ENCODE measurements around the gene CBARP. TPM values are rescaled to one million over a fixed set of nuclear protein-coding genes. Genes with fewer than 3 reads are reported as not detected.
"Not testable (repeated sequence)": the region's sequence is repeated elsewhere in the genome, so short reads cannot be mapped to it uniquely, and the experiment has no call there.

CBARP gene
- polyA plus RNA-seq, 2 donors: 0.95 to 1.3 TPM

DNA sequence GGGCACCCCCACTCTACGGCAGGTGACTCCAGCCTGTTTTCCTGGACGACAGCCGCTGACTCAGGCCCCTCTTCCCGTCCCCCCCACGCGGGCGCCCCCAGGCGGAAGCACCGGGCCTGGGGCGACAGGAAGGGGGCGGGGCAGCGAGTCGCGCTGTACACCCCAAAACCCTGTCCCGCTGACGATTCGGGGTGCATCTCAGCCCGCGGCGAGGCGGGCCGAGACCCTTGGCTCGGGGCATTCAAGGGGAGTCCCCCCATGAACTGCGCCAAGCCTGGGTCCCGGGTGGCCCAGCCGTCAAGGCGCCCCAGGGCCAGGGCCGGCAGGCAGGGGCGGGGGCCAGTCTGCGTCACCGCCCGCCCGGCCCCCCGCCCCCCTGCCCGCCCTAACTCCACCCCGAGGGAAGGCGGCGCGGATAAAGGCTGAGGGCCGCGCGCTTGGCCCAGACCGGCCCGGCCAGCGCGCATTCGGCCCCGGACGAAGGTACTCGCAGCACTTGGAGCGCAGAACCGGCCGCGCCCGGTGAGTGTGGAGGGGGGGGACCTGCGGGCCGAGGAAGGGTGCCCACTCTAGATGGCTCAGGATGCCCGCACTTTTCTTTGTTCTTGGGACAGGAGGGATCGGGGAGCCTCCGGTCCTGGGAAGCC lies 10.5 kb upstream of the CBARP start, which contains the start of gene MIDN:
TSS of gene MIDN (plus strand) at position 445 of the 647 bp plus-strand sequence. CDS start 1,714 bp downstream, outside the sequence.
- H3K4me1 ChIP-seq (ENCODE audit: control insufficient read depth in 2 of 2, insufficient read depth in 2 of 2, low read length in 1 of 2): peaks cover 3 to 21% of the 10 kb centered on the region in 2 donors
- peaks cover 0 to 4% of the 10 kb centered on the region in 2 donors for H3K36me3 ChIP-seq (ENCODE audit: control insufficient read depth in 2 of 2, insufficient read depth in 2 of 2, low read length in 1 of 2)
- peak within 1 kb of the TSS; percentile 79 to 86 for H3K4me3 ChIP-seq (ENCODE audit: low read depth in 1 of 2, low read length in 2 of 2)
- 1 to 3% methylated on average over 30 to 60 of the region's 60 CpGs for WGBS, 2 donors
- no peaks in the 10 kb centered on the region for H3K9me3 ChIP-seq (ENCODE audit: control insufficient read depth in 2 of 2, insufficient read depth in 1 of 2, low read depth in 1 of 2, low read length in 1 of 2)
- H3K27me3 ChIP-seq (ENCODE audit: control insufficient read depth in 1 of 2, insufficient read depth in 2 of 2, low read length in 2 of 2): no peaks in the 10 kb centered on the region
- H3K27ac ChIP-seq (ENCODE audit: low read depth in 2 of 2, low read length in 1 of 2): peak within 1 kb of the TSS; percentile 98 to 99

DNA sequence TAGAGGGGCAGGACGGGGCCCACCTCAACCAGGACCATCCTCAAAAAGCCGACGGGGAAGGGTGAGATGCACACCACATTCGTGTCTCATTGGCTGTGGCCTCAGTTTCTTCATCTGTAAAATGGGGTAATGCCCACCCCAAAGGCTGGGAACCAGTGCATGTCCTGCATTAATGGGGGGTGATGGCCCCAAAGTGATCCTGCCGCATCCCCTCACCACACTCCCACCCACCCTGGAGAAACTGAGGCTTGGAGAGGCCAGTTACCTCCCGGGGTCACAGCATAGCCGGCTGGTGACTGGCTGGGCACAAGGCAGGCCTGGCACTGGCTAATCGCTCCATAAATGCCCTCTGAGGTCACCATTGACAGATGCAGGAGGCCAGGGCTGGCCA lies 9.9 kb upstream of the CBARP start:
- 60 to 64% methylated on average over 8 of the region's 8 CpGs for WGBS, 2 donors

DNA sequence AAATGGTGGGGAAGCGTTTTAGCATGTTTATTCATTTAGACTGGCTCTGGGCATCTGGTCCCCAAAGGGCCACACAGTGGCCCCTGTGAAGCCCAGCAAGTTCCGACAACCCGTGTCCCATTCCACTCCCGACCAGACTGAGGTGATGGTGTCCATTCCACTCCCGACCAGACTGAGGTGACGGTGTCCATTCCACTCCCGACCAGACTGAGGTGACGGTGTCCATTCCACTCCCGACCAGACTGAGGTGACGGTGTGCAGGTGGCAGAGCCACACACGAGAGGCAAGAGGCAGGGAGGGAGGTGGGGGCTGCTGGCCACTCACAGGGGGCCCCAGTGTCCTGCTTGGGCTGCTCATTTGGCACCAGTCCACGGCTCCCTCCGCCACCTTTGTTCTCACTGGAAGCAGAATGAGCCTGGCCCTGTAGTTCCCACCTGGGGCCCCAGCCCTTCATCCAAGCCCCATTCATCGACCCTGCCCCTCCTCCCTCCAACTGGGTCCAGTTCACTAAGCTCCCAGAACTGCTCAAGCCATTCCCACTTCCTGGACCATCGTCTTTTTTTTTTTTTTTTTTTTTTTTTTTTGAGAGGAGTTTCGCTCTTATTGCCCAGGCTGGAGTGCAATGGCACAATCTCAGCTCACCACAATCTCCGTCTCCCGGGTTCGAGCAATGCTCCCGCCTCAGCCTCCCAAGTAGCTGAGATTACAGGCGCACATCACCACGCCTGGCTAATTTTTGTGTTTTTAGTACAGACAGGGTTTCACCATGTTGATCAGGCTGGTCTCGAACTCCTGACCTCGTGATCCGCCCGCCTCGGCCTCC lies 8.7 kb upstream of the CBARP start:
- peak overlapping the region; percentile 88 to 96 for H3K27ac ChIP-seq (ENCODE audit: low read depth in 2 of 2, low read length in 1 of 2)

More for the DNA sequence above, 9.9 kb upstream of the CBARP start:
- H3K27me3 ChIP-seq (ENCODE audit: control insufficient read depth in 1 of 2, insufficient read depth in 2 of 2, low read length in 2 of 2): no peaks in the 10 kb centered on the region
- peaks cover 3 to 21% of the 10 kb centered on the region in 2 donors for H3K4me1 ChIP-seq (ENCODE audit: control insufficient read depth in 2 of 2, insufficient read depth in 2 of 2, low read length in 1 of 2)
- peak overlapping the region; percentile 98 to 99 for H3K27ac ChIP-seq (ENCODE audit: low read depth in 2 of 2, low read length in 1 of 2)
- H3K4me3 ChIP-seq (ENCODE audit: low read depth in 1 of 2, low read length in 2 of 2): peak overlapping the region; percentile 49 to 86
- H3K9me3 ChIP-seq (ENCODE audit: control insufficient read depth in 2 of 2, insufficient read depth in 1 of 2, low read depth in 1 of 2, low read length in 1 of 2): no peaks in the 10 kb centered on the region
- H3K36me3 ChIP-seq (ENCODE audit: control insufficient read depth in 2 of 2, insufficient read depth in 2 of 2, low read length in 1 of 2): peaks cover 0 to 4% of the 10 kb centered on the region in 2 donors

DNA sequence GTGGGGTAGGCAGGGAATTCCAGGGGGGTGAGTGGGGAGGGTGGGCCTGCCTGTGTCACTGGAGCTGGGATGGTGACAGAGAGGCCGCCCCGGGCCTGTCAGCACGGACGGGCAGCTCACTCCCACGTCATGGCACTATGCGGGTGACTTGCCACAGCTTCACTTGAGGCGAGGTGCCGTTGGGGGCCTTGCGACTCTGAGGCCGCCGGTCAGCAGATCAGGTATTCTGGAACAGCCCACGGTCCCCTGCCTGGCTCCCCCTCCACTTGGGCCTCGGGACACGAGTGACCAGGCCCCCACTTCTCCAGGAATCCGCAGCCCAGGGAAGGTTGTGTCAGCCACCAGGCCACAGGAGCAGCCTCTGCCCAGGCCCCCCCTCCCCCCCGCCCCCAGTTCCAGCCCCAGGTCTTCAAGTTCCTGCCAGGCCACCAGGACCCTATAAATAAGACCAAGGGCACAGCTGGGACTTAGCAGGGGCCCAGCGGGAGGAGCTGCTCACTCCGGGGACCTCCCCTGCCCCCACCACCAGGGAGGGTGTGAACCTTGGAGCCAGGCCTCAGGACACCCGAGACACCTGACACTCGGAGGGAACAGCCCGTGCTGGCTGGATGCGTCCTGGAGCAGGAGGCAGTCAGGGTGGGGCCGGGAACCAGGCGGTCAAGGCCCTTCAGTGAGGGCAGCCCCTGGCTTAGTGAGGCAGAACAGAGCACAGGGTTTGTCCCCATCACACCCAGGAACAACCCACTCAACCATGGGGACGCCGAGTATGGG lies 7.9 kb upstream of the CBARP start:
- Histone ChIP-seq H3K27me3 (ENCODE audit: control insufficient read depth in 1 of 2, insufficient read depth in 2 of 2, low read length in 2 of 2) (no peaks in the 10 kb centered on the region), H3K4me3 (ENCODE audit: low read depth in 1 of 2, low read length in 2 of 2) (peak overlapping the region in 1 of 2 donors; percentile 5), H3K27ac (ENCODE audit: low read depth in 2 of 2, low read length in 1 of 2) (peak overlapping the region; percentile 88 to 96), H3K4me1 (ENCODE audit: control insufficient read depth in 2 of 2, insufficient read depth in 2 of 2, low read length in 1 of 2) (peaks cover 5 to 31% of the 10 kb centered on the region in 2 donors), H3K36me3 (ENCODE audit: control insufficient read depth in 2 of 2, insufficient read depth in 2 of 2, low read length in 1 of 2) (no peaks in the 10 kb centered on the region), H3K9me3 (ENCODE audit: control insufficient read depth in 2 of 2, insufficient read depth in 1 of 2, low read depth in 1 of 2, low read length in 1 of 2) (no peaks in the 10 kb centered on the region)
- WGBS, 2 donors: 40 to 49% methylated on average over 25 to 26 of the region's 26 CpGs

More for the DNA sequence above, 8.7 kb upstream of the CBARP start:
- WGBS, 2 donors: 68 to 71% methylated on average over 26 to 27 of the region's 27 CpGs
- H3K27me3 ChIP-seq (ENCODE audit: control insufficient read depth in 1 of 2, insufficient read depth in 2 of 2, low read length in 2 of 2); H3K9me3 ChIP-seq (ENCODE audit: control insufficient read depth in 2 of 2, insufficient read depth in 1 of 2, low read depth in 1 of 2, low read length in 1 of 2); H3K36me3 ChIP-seq (ENCODE audit: control insufficient read depth in 2 of 2, insufficient read depth in 2 of 2, low read length in 1 of 2); H3K4me3 ChIP-seq (ENCODE audit: low read depth in 1 of 2, low read length in 2 of 2): not testable (repeated sequence)
- peaks cover 5 to 26% of the 10 kb centered on the region in 2 donors for H3K4me1 ChIP-seq (ENCODE audit: control insufficient read depth in 2 of 2, insufficient read depth in 2 of 2, low read length in 1 of 2)

DNA sequence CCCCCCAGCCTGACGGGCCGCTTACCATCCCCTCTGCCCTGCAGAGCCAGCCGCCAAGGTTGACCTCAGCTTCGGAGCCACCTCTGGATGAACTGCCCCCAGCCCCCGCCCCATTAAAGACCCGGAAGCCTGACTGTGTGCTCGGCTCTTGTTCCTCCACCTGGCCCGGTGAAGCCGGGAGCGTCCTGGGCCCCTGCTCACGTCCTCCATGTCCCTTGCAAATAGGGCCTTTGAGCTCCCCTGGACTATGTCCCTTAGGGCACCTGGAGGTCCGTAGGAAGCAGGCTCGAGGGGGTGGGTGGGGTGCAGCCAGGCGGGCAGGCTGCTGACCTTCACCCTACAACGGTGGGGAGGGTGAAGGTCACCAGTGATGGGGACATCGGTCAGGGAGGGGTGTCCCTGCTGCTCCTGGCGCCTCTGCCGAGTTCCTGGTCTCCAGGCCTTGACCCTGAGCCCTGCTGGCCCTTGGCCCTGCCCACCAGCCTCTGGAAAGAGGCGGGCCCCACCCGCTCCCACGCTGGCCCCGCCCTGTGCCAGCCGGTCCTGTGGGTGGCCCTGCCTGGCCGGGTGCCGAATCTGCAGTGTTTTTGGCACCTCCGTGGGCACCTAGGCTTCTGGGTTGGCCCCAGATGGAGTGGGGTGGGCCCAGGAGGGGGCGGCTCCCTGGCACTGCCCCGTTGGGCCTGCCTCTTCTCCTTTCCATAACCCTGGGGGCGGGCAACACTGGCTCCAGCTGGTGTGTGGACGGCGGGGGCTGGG lies 7.1 kb upstream of the CBARP start:
- 12% methylated on average over 31 of the region's 31 CpGs for WGBS, 2 donors
- H3K4me3 ChIP-seq (ENCODE audit: low read depth in 1 of 2, low read length in 2 of 2): peak overlapping the region; percentile 19 to 48

DNA sequence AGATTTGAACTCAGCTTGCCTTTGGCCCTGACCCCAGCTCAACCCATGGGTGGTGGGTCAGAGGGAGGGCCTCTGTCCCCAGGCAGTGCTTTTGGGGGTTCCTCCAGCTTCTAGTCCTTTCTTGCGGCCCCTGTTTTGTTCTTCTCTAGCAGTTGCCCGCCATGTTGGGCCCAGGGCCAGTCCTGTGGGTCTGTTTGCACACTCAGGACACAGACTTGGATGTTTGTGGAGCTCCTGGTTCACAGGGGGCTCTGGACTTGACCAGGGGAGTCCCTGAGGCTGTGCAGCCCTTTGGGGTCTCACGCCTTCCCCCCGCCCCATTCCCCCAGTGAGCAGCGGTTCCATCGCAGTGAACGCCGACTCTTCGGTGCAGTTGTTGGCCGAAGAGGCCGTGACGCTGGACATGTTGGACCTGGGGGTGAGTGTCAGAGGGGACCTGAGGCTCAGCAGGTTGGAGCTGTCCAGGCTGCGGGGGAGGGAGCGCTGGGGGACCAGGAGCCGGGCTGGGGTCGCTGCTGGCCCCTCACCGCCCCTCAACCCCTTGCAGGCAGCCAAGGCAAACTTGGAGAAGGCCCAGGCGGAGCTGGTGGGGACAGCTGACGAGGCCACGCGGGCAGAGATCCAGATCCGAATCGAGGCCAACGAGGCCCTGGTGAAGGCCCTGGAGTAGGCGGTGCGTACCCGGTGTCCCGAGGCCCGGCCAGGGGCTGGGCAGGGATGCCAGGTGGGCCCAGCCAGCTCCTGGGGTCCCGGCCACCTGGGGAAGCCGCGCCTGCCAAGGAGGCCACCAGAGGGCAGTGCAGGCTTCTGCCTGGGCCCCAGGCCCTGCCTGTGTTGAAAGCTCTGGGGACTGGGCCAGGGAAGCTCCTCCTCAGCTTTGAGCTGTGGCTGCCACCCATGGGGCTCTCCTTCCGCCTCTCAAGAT lies 6.2 kb upstream of the CBARP start:
- Histone ChIP-seq H3K36me3 (ENCODE audit: control insufficient read depth in 2 of 2, insufficient read depth in 2 of 2, low read length in 1 of 2) (no peaks in the 10 kb centered on the region), H3K27ac (ENCODE audit: low read depth in 2 of 2, low read length in 1 of 2) (peak overlapping the region; percentile 88 to 96), H3K4me3 (ENCODE audit: low read depth in 1 of 2, low read length in 2 of 2) (peak overlapping the region; percentile 19 to 48), H3K9me3 (ENCODE audit: control insufficient read depth in 2 of 2, insufficient read depth in 1 of 2, low read depth in 1 of 2, low read length in 1 of 2) (no peaks in the 10 kb centered on the region), H3K27me3 (ENCODE audit: control insufficient read depth in 1 of 2, insufficient read depth in 2 of 2, low read length in 2 of 2) (no peaks in the 10 kb centered on the region), H3K4me1 (ENCODE audit: control insufficient read depth in 2 of 2, insufficient read depth in 2 of 2, low read length in 1 of 2) (peaks cover 5 to 31% of the 10 kb centered on the region in 2 donors)
- WGBS, 2 donors: 38 to 39% methylated on average over 33 of the region's 33 CpGs

More for the DNA sequence above, 7.1 kb upstream of the CBARP start:
- Histone ChIP-seq H3K36me3 (ENCODE audit: control insufficient read depth in 2 of 2, insufficient read depth in 2 of 2, low read length in 1 of 2) (no peaks in the 10 kb centered on the region), H3K4me1 (ENCODE audit: control insufficient read depth in 2 of 2, insufficient read depth in 2 of 2, low read length in 1 of 2) (peaks cover 5 to 31% of the 10 kb centered on the region in 2 donors), H3K9me3 (ENCODE audit: control insufficient read depth in 2 of 2, insufficient read depth in 1 of 2, low read depth in 1 of 2, low read length in 1 of 2) (no peaks in the 10 kb centered on the region), H3K27ac (ENCODE audit: low read depth in 2 of 2, low read length in 1 of 2) (peak overlapping the region; percentile 88 to 96), H3K27me3 (ENCODE audit: control insufficient read depth in 1 of 2, insufficient read depth in 2 of 2, low read length in 2 of 2) (no peaks in the 10 kb centered on the region)

DNA sequence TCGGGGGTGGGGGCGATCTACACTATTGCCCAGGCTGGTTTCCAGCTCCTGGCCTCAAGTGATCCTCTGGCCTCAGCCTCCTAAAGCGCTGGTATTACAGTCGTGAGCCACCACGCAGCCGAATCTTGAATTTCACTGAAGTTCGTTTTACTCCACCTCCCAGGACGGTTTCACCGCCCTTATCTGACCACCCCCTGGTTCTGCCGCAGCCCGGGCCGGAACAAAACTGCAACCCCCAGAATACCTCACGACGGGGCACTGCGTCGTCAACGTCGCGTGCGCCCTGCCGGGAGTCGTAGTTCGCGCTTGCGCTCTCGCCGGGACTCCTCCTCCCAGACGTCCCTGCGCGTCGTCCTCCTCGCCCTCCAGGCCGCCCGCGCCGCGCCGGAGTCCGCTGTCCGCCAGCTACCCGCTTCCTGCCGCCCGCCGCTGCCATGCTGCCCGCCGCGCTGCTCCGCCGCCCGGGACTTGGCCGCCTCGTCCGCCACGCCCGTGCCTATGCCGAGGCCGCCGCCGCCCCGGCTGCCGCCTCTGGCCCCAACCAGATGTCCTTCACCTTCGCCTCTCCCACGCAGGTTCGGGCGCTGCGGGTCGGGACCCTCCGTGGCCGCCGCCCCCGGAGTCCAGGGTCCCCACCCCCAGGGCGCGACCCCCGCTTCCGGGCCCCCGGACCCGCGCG lies 3.8 kb upstream of the CBARP start, which contains the start of gene ATP5F1D:
TSS of gene ATP5F1D (plus strand) at position 335 of the 679 bp plus-strand sequence. CDS start at position 435, 100 bp downstream.
- H3K4me1 ChIP-seq (ENCODE audit: control insufficient read depth in 2 of 2, insufficient read depth in 2 of 2, low read length in 1 of 2): peaks cover 5 to 31% of the 10 kb centered on the region in 2 donors
- 0 to 1% methylated on average over 75 to 79 of the region's 79 CpGs for WGBS, 2 donors

DNA sequence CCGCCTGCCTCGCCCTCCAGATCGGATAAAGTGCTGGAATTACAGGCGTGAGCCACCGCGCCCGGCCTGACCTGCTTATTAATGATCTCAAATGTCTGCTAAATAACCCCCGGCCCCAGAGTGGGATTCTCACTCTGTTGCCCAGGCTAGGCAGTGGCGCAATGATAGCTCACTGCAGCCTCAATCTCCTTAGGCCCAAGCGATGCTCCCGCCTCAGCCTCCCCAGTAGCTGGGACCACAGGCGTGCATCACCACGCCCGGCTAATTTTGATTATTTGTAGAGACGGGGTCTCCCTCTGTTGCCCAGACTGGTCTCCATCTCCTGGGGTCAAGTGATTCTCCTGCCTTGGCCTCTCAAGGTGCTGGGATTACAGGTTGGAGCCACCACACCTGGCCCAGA lies 3.1 kb upstream of the CBARP start:
- no peaks in the 10 kb centered on the region for H3K27me3 ChIP-seq (ENCODE audit: control insufficient read depth in 1 of 2, insufficient read depth in 2 of 2, low read length in 2 of 2)
- H3K4me1 ChIP-seq (ENCODE audit: control insufficient read depth in 2 of 2, insufficient read depth in 2 of 2, low read length in 1 of 2): peaks cover 5 to 29% of the 10 kb centered on the region in 2 donors
- H3K4me3 ChIP-seq (ENCODE audit: low read depth in 1 of 2, low read length in 2 of 2): no peak overlapping the region
- H3K27ac ChIP-seq (ENCODE audit: low read depth in 2 of 2, low read length in 1 of 2): no peak overlapping the region
- H3K36me3 ChIP-seq (ENCODE audit: control insufficient read depth in 2 of 2, insufficient read depth in 2 of 2, low read length in 1 of 2): no peaks in the 10 kb centered on the region
- H3K9me3 ChIP-seq (ENCODE audit: control insufficient read depth in 2 of 2, insufficient read depth in 1 of 2, low read depth in 1 of 2, low read length in 1 of 2): no peaks in the 10 kb centered on the region
- WGBS, 2 donors: 52% methylated on average over 15 of the region's 15 CpGs

More for the DNA sequence above, 3.8 kb upstream of the CBARP start, which contains the start of gene ATP5F1D:
- H3K9me3 ChIP-seq (ENCODE audit: control insufficient read depth in 2 of 2, insufficient read depth in 1 of 2, low read depth in 1 of 2, low read length in 1 of 2): no peaks in the 10 kb centered on the region
- H3K27ac ChIP-seq (ENCODE audit: low read depth in 2 of 2, low read length in 1 of 2): peak within 1 kb of the TSS; percentile 79 to 94
- H3K36me3 ChIP-seq (ENCODE audit: control insufficient read depth in 2 of 2, insufficient read depth in 2 of 2, low read length in 1 of 2): no peaks in the 10 kb centered on the region
- H3K27me3 ChIP-seq (ENCODE audit: control insufficient read depth in 1 of 2, insufficient read depth in 2 of 2, low read length in 2 of 2): no peaks in the 10 kb centered on the region
- H3K4me3 ChIP-seq (ENCODE audit: low read depth in 1 of 2, low read length in 2 of 2): peak within 1 kb of the TSS; percentile 80 to 88

Data from esophagus (tissue), 2 donors.